ENCODE results near the gene EMILIN2.

DNA sequence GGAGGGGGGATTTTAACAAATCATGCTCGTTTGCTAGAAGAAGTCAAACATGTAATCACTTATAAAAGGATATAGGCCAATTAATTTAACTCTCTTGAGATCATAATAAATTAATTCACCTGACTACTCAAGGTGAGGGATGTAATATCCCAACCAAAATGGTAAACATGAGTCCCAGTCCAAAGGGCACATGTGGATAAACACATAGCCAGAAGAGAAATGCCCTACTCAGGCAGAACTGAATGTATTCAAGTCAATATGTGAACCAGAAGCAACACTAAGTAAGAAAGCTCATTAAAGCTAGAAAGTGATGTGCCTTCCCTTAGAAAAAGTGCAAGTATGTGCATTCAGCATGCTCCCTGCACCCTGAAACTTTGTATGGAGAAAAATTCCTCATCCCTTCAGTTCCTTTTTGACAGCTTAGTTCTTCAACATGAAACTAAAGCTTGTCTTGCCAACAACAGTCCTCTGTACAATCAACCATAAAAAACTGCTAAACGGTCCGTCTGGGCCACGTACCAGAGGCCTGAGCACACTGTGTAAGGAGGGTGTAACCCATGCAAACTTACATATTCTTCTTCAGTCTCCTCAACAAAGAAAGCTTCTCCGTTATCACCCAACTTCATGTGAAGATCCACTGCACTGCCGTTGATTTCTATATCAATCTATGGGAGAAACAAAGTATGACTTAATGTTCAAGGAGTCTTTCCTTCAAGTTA, 107.3 kb downstream of the EMILIN2 start:
- TF ChIP-seq EZH2 (IDR thresholded peaks at IDR 0.05; ENCODE audit: borderline replicate concordance, insufficient read depth, low read depth, low read length, poor library complexity, severe bottlenecking), result no peak
- TF ChIP-seq, protein P1, sequence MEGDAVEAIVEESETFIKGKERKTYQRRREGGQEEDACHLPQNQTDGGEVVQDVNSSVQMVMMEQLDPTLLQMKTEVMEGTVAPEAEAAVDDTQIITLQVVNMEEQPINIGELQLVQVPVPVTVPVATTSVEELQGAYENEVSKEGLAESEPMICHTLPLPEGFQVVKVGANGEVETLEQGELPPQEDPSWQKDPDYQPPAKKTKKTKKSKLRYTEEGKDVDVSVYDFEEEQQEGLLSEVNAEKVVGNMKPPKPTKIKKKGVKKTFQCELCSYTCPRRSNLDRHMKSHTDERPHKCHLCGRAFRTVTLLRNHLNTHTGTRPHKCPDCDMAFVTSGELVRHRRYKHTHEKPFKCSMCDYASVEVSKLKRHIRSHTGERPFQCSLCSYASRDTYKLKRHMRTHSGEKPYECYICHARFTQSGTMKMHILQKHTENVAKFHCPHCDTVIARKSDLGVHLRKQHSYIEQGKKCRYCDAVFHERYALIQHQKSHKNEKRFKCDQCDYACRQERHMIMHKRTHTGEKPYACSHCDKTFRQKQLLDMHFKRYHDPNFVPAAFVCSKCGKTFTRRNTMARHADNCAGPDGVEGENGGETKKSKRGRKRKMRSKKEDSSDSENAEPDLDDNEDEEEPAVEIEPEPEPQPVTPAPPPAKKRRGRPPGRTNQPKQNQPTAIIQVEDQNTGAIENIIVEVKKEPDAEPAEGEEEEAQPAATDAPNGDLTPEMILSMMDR (IDR thresholded peaks at IDR 0.05), result no peak
